GM19452 (cell line): ENCODE results near the gene KBTBD6.
"Not testable (repeated sequence)": the region's sequence is repeated elsewhere in the genome, so short reads cannot be mapped to it uniquely, and the experiment has no call there.

Source experiments
- ATAC-seq: cut with Tn5 transposase; IDR thresholded peaks from one replicate; pipeline ENCODE4 v1.9.1; 2021; ENCODE audit not compliant: unreplicated experiment

KBTBD6 gene

DNA sequence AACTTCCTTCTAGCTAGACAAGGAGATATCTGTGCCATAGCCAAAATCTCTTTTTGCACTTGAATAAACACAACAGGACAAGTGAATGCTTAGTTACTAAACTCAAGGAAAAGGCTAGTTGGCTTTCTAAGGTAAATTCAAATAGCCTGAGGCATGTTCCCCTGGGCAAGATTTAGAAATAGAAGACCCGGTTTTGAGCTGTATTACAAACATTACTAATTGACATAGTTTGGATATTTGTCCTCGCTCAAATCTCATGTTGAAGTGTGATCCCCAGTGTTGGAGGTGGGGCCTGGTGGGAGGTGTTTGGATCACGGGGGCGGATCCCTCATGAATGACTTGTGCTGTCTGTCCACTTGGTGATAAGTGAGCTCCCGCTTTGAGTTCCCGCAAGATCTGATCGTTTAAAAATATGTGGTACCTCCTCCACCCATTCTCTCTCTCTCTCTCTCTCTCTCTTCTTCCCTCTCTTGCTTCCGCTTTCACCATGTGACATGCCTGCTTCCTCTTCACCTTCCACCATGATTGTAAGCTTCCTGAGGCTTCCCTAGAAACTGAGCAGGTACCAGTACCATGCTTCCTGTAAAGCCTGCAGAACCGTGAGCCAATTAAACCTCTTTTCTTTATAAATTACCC is 3.9 kb upstream of the KBTBD6 start:
- no peak for ATAC-seq

GRCh38 chr13:41133951-41134350 is 1.3 kb upstream of the KBTBD6 start:
- ATAC-seq: no peak

DNA sequence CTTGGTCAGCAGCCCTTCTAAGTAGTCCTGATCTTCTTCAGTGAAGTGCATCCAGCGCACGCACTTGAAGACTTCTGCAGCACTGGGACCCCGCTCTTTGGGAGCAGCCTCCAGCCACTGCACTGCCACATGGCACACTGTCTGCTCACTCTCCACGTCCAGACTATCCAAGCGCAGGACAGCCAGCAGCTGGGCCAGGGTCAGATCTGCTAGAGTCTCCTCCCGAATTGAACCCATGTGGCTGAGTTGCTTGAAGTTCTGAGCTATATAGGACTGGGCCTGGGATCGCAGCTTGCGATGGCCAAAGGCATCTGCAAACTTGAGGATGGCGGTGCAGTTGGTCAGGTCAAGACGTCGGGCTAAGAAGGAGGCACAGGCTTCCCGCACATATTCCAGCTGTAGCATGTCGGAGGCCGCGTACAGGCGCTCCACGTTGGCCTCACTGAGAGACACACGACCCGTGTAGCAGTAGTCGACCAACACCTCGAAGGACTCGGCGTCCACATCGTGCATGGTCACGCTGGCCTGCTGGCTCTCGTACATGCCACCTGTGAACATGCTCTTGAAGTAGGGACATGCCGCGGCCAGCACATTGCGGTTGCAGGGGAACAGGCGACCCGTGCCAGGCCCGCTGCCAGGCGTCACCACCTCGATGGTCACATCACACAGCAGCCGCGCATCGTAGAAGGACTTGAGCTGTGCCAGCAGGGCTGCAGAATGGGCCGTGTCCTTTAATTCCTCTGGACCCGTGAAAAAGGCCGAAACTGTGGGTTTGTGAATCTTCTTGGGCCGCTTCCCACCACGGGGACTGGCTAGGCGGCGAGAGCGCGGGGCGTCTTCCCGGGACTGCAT is 716 bp downstream of the KBTBD6 start:
- not testable (repeated sequence) for ATAC-seq

- not testable (repeated sequence) for ATAC-seq
Observed at GRCh38 chr13:41131189-41131588, 1.4 kb downstream of the KBTBD6 start.

DNA sequence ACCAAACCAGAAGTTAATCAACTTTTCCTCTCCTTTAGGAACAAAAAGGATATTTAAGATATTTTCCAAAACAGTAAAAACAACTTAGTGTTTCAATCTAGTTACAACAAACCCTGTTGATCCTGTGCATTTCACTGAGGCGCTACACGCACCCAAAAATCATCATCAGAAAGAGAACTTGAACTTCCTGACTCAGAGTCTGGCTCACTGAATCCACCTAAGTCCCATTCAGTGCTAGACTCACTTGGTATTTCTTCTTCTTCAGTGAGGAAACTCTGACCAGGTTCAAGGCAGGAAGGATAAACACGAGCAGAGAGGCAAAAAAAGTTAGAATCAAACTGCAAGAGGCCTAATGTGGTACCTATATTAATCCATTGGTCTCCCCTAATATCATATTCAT is 2.2 kb downstream of the KBTBD6 start:
- no peak for ATAC-seq

DNA sequence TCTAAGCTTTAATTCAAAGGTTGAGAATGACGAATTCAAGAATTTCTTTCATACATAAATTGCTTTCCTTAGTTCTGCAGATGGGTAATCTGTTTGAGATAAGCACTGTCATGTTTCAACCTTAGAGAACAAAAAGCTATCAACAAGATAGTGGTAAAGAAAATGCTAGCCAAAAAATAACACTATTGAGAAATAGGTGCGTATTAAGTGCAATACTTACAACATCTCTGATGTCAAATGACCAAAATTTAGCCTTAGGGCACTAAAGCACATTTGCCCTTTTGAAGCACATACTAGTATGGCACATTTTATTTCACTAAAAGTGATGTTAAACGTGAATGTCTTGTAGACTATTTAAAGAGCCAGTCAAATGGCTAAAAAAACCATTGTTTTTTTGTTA is 4.9 kb downstream of the KBTBD6 start:
- no peak for ATAC-seq

DNA sequence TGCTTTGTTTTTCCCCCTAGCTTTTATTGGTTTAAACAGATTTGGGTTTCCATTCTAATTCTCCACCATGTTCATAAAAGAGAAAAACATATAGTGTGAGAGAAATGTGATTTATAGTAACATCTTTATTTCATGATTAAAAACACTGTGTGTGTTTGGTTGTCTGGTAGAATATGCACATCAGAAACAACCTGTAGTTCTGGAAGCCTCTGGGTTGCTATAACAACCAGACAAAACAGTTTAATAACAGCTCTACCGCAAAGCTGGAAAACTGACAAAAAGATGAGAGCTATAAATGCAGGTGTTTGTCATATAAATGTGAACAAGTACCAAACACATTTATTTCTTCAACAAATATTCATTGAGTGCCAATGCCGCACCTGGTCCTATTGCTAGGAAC is 9.8 kb downstream of the KBTBD6 start:
- no peak for ATAC-seq

DNA sequence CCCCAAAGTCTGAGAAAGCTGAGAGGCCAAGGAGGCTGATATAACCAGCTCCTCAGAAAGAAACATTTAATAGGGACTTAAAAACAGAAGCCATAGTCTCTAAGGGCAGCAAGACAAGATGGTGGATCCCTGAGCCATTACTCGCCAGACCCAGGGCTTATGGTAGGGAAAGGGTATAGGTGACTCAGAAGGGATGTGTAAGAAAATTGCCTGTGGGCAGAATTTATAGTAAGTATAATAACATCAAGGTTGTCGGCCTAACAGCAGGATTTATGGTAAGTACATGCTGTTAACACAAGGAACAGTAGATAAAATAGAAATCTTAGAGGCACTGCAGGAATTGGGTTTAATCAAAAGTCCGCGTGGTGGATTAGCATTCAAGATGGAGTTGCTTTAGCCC is 14.7 kb downstream of the KBTBD6 start:
- ATAC-seq: no peak

- ATAC-seq: no peak
Observed at GRCh38 chr13:41111454-41111853, 21.1 kb downstream of the KBTBD6 start.

GRCh38 chr13:41107584-41108014 is 25.0 kb downstream of the KBTBD6 start:
- ATAC-seq: no peak

GRCh38 chr13:41107104-41107571 is 25.5 kb downstream of the KBTBD6 start:
- ATAC-seq: no peak

- no peak for ATAC-seq
Observed at GRCh38 chr13:41099986-41100385, 32.6 kb downstream of the KBTBD6 start.

- ATAC-seq: no peak
Observed at GRCh38 chr13:41098761-41099160, 33.8 kb downstream of the KBTBD6 start.

DNA sequence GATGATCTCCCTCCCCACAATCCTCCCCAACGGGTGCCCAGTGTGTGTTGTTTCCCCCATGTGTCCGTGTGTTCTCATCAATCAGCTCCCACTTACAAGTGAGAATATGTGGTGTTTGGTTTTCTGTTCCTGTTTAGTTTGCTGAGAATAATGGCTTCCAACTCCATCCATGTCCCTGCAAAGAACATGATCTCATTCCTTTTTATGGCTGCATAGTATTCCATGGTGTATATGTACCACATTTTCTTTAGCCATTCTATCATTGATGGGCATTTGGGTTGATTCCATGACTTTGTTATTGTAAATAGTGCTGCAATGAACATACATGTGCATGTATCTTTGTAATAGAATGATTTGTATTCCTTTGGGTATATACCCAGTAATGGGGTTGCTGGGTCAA is 36.9 kb downstream of the KBTBD6 start:
- ATAC-seq: not testable (repeated sequence)

DNA sequence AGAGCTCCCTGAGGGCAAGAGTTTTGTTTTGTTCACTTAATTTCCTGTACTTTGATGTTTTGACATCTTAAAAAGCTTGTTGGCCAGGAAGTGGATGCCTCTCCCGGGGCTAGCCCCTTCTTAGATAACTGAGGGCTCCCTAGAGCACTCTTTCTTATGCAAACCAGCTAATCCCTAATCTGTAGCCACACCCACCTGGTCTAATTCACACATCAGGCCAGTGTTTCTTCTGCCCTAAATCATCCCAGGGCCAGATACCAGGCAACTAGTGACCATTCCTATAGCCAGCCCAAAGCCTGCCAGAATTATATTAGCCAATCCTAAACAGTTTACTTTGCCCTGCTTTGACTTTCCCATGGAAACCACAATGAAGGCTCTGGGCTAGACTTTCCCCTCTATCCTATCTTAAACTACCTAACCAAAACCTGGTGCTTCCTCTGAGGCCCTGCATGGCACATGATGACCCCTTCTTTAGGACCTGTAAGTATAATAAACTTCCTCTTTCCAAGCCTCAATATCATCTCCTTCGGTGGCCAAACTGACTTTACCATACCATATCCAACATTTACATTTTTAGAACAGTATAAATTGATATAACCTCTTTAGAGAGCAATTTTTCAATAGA is 46.5 kb downstream of the KBTBD6 start:
- no peak for ATAC-seq

GRCh38 chr13:41079725-41080124 is 52.9 kb downstream of the KBTBD6 start:
- no peak for ATAC-seq
